ENCODE measurements around the gene SGMS1.
A peak's percentile ranks its signal among the peaks of the same experiment; 100 is the strongest.
"Not testable (repeated sequence)": the region's sequence is repeated elsewhere in the genome, so short reads cannot be mapped to it uniquely, and the experiment has no call there.

The SGMS1 gene

DNA sequence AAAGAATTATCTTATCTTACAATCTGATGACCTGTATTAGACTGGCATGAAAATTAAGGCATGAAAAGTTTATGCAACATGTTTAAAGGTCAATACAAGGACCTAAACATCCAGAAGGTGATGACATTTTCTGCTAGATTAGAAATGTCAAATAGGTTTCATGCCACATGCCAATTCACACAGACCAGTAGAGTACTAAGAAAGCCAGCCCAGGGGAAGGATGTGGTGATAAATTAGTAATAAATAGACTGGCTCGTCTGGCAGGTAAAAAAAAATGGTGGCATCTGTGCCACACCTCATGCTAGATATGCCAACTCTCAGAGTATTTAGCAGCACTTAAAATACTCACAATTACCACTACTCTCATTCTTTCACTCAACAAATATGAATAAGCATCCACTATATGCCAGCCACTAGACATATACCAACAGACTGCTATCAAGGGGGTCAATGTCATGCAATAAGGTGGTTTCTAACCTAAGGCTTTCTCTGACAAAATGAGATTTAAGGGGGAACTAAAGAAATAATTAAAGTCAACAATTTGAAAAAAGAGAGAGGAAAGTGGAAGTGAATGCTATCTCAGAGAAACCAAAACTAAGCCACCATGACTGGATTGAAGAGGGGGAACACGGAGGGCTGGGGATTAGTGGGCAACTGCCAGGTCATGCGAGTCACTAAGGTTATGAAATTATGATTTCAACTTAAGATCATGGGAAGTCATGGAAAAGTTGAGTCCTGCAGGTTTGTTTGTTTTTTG, 83.5 kb downstream of the SGMS1 start:
- no peak for DNase-seq

GRCh38 chr10:50538555-50539398, 85.0 kb downstream of the SGMS1 start:
- DNase-seq, result peak in 51 of 56 donors; percentile 17 to 85 (median 66)

DNA sequence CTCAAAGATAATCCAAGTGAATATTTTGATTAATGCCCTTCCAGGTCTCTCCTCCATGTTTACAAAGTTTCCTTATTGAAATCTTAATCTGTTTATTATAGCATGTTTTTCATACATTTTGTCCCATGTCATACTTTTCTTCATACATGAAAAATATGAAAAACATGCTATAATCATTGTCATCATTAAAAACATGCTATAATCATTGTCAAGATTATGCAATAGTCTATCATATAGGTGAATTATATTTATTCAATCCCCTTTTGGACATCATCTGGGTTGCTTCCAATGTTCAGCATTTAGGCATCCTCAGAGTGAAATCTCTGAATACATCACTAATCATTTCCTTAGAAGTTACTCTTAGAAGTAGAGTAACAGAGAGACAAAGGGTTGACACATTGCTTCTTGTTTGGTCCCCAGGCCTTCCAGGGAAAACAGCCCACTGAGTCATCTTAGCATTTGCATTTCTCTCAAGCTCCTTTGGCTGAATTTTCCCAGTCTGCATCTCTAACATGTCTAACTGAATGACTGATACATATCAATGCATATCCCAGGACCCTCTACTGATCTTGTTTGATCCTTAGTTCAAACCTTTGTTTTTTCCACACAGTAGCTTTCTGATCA, 87.0 kb downstream of the SGMS1 start:
- no peak for DNase-seq

DNA sequence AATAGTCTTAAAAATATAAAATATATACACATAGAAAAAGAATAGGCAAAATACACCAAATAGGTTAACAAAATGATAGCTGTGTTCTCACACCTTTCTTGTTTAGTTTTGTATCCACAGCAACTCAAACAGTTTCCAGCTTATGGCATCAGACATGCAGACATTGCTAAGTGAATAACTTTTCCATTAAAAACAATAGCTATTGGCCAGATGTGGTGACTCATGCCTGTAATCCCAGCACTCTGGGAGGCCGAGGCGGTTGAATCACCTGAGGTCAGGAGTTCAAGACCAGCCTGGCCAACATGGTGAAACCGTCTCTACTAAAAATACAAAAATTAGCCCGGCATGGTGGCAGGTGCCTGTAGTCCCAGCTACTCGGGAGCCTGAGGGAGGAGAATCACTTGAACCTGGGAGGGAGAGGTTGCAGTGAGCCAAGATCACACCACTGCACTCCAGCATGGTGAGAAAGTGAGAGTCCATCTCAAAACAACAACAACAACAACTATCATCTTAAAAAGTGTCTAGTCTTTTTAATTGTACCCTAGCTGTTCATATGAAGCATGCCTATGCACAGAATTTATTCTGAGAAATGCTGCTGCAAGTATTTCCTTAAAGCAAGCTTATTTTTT, 88.9 kb downstream of the SGMS1 start:
- not testable (repeated sequence) for DNase-seq

- no peak for DNase-seq
Observed at GRCh38 chr10:50533296-50533695, 90.5 kb downstream of the SGMS1 start.

- DNase-seq, result no peak
Observed at GRCh38 chr10:50531388-50532077, 92.2 kb downstream of the SGMS1 start.

DNA sequence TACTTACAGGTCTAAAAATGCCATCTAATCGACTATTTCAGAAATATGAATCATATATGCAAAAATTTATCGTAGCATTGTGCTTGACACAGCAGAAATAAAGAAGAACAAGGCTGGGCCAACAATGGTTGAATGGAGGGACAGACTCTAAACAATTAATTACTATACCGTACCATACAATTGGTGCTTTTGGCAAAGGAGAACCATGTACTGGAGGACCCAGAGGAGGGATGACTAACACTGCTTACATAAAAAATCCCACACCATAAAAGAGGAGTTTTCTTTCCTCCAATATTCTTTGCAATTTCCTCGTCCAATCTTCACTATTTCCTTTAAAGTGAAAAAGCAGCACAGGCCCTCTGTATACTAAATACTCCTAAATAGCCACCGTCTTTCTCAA, 94.1 kb downstream of the SGMS1 start:
- no peak for DNase-seq

DNA sequence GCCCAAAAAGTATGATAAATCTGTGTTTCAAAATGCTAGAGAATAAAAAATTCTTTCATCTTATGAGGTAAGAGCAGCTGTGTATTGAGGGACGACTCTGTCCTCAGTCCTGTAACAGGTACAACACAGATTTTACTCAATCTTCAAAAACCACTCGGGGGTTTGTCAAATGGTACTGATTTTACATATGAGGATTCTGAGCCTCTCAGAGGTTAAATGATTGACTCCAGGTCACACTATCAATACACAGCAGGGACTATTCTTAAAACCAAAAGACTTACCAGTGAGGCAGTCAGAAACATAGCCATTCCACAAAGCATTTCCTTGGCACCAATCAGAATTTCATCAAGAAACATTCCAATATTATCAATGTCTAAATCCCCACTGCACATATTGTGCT, 95.5 kb downstream of the SGMS1 start:
- no peak for DNase-seq

GRCh38 chr10:50527442-50528043, 96.2 kb downstream of the SGMS1 start:
- DNase-seq, result no peak

- DNase-seq, result no peak
Observed at GRCh38 chr10:50526185-50526584, 97.6 kb downstream of the SGMS1 start.

DNA sequence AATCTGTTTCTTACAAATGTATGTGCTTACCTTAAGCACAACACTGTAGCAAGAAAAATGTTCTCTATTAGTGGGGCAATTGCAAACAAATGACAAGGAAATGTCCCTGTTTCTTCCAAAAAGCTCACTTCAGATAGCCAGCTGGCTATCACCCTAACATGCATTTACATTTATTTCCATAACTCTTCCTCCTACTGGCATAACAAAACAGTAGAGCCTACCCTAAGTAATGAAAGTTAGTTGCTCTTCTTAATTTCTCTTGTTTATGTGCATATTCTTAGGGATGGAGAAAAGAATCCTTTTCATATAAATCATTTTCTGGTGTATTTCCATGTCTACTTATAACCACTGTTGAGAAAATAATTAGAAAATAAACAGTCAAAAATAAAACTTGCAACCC, 100.4 kb downstream of the SGMS1 start:
- no peak for DNase-seq

DNA sequence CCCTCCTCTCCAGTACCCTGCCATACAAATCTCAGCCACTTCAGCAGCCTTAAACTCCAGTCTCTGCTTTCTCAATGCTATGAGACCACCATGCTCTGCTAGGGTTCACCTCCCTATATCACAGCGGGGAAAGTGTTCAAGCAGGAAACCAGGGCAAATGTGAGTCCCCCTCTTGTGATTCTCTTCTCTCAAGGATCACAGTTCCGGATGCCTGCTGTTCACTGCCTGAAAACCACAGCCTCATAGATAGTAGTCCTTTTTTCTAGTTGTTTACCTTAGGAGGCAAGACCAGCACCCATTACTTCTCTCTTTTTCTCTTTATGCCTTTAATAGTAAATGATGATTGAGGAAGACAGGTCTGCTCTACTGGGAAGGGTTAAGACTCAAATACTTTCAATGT, 100.8 kb downstream of the SGMS1 start:
- no peak for DNase-seq

- no peak for DNase-seq
Observed at GRCh38 chr10:50520115-50520514, 103.6 kb downstream of the SGMS1 start.

- DNase-seq, result no peak
Observed at GRCh38 chr10:50517626-50518025, 106.1 kb downstream of the SGMS1 start.

GRCh38 chr10:50516171-50516570, 107.6 kb downstream of the SGMS1 start:
- no peak for DNase-seq

GRCh38 chr10:50515420-50515819, 108.3 kb downstream of the SGMS1 start:
- DNase-seq, result no peak

- peak in 1 of 56 donors; percentile 46 for DNase-seq
Observed at GRCh38 chr10:50514995-50515394, 108.8 kb downstream of the SGMS1 start.

GRCh38 chr10:50513956-50514355, 109.8 kb downstream of the SGMS1 start:
- no peak for DNase-seq

DNA sequence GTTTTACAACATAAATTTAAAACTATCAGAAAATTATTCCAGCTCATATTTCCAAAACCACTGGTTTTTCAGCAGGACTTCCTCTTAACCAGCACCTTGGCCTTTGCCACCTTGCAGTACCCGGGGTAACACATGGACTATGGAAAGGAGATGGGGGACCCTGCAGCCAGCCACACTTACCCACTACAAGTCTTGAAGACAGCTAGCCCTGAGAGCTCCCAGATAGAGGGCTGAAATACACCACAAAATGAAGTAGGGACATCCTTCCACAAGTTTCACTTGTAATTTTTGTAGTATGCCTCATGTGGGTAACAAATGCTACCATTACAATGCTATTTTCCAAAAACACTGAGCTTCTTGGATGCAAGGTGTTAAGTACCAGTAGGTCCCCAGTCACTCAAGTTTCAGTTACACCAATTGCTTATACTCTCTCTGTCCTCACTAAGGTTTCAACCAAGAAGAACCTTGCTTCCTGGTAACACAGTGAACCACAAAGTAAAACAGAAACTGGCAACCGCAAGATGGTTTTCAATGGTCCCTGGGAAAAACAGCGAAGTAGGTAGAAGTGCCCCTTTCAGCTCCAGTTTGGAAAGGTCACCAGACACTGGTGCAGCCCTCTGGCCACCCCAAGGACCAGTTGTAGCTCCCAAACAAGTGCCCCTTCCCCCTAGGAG, 110.9 kb downstream of the SGMS1 start:
- DNase-seq, result no peak

- DNase-seq, result no peak
Observed at GRCh38 chr10:50512214-50512595, 111.6 kb downstream of the SGMS1 start.
